A549 (cell line): ENCODE measurements around the gene PANK2.

Source experiments
- PHF8 ChIP-seq: fragments of 200-600 bp; sonication (generic); IDR thresholded peaks from 2 replicates; pipeline ENCODE4 v1.6.1; 2016; ENCODE audit warnings: low read depth, mild to moderate bottlenecking, antibody characterized with exemption, moderate library complexity, borderline replicate concordance
- TF ChIP-seq, protein P1 (sequence below): fragments of >200 bp; sonication (Bioruptor Twin); formaldehyde crosslinking; IDR thresholded peaks from 3 replicates; pipeline ENCODE4 v1.5.1; 2016

DNA sequence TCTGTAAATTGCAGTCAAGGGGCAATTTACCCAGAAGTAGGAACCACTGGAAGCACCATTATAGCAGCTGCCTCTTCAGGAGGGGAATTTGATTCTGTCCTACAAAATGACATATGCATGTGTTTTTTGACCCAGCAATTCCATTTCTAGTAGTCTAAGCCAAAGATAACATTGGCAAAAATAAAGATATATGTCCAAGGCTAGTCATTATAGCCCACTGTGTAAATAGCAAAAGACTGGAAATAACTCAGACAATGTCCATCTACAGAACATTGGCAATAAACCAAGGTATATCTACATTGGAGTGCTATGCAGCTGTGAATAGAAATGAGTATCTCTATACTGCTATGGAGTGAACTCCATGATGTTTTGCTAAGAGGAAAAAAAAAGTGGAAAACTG is 12.5 kb upstream of the PANK2 start:
- TF ChIP-seq, protein P1, sequence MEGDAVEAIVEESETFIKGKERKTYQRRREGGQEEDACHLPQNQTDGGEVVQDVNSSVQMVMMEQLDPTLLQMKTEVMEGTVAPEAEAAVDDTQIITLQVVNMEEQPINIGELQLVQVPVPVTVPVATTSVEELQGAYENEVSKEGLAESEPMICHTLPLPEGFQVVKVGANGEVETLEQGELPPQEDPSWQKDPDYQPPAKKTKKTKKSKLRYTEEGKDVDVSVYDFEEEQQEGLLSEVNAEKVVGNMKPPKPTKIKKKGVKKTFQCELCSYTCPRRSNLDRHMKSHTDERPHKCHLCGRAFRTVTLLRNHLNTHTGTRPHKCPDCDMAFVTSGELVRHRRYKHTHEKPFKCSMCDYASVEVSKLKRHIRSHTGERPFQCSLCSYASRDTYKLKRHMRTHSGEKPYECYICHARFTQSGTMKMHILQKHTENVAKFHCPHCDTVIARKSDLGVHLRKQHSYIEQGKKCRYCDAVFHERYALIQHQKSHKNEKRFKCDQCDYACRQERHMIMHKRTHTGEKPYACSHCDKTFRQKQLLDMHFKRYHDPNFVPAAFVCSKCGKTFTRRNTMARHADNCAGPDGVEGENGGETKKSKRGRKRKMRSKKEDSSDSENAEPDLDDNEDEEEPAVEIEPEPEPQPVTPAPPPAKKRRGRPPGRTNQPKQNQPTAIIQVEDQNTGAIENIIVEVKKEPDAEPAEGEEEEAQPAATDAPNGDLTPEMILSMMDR: no peak
- TF ChIP-seq PHF8: no peak
